ENCODE results near the gene AP3B1.

DNA sequence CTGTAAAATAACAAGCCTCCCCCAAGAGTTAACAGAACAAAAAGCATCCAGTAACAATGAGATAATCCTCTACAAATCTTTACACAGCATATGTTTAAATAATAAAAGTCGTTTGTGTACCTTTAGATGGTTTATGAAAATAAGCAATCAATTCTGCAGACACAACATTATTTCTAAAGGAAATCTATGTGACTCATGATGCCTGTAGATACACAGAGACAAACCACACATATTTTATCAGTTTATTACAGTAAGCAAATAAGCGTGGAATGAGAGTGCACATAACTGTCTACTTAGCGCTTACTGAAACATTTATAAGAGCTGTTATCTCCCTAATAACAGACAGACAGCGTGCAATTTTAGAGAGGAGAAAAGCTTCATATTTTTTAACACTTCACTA, 243.6 kb downstream of the AP3B1 start:
- TF ChIP-seq, protein P1, sequence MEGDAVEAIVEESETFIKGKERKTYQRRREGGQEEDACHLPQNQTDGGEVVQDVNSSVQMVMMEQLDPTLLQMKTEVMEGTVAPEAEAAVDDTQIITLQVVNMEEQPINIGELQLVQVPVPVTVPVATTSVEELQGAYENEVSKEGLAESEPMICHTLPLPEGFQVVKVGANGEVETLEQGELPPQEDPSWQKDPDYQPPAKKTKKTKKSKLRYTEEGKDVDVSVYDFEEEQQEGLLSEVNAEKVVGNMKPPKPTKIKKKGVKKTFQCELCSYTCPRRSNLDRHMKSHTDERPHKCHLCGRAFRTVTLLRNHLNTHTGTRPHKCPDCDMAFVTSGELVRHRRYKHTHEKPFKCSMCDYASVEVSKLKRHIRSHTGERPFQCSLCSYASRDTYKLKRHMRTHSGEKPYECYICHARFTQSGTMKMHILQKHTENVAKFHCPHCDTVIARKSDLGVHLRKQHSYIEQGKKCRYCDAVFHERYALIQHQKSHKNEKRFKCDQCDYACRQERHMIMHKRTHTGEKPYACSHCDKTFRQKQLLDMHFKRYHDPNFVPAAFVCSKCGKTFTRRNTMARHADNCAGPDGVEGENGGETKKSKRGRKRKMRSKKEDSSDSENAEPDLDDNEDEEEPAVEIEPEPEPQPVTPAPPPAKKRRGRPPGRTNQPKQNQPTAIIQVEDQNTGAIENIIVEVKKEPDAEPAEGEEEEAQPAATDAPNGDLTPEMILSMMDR (IDR thresholded peaks at IDR 0.05; ENCODE audit: extremely low read depth in 1 of 2, insufficient read depth in 1 of 2, low read depth in 1 of 2, low read length in 2 of 2): no peak
- TF ChIP-seq JUN (IDR thresholded peaks at IDR 0.05; ENCODE audit: borderline replicate concordance, insufficient read depth, insufficient read length, low read depth): peak; percentile 23
- no peak for TF ChIP-seq POLR2AphosphoS5 (IDR thresholded peaks at IDR 0.05; ENCODE audit: insufficient read depth, low read depth, low read length)
- TF ChIP-seq POLR2A (IDR thresholded peaks at IDR 0.05; ENCODE audit: low read depth, low read length): no peak
- no peak for TF ChIP-seq EZH2 (IDR thresholded peaks at IDR 0.05; ENCODE audit: borderline replicate concordance, low read depth, low read length, severe bottlenecking)

All from endothelial cell of umbilical vein (primary cell).